Heart left ventricle (tissue), 16 donors: ENCODE results near the gene CYP4F3. TPM values are rescaled to one million over a fixed set of nuclear protein-coding genes. Genes with fewer than 3 reads are reported as not detected.
"Not testable (repeated sequence)": the region's sequence is repeated elsewhere in the genome, so short reads cannot be mapped to it uniquely, and the experiment has no call there.

Source experiments
- ATAC-seq, 4 donors: fragments of 200-7000 bp; cut with Tn5 transposase; one replicate each; pipeline ENCODE4 v1.9.1; 2020 to 2022; ENCODE audit warnings: moderate library complexity in 4 of 4, mild to moderate bottlenecking in 3 of 4, moderate number of reproducible peaks in 1 of 4
- DNase-seq, 5 donors: peaks; one replicate each; pipeline ENCODE4 v3.0.0-alpha.2; 2020
- H3K27ac ChIP-seq, 12 donors: fragments of 200-600 bp; sonication (generic) in 4 of 12; one replicate each; pipeline versions ENCODE4 v1.5.0 to v1.8.0; 2016 to 2022; ENCODE audit warnings: mild to moderate bottlenecking in 2 of 12
- H3K27me3 ChIP-seq, 9 donors: fragments of 200-600 bp; sonication (generic) in 2 of 9; one replicate each; pipeline versions ENCODE4 v1.5.1 to v1.8.0; 2016 to 2022; ENCODE audit warnings: mild to moderate bottlenecking in 3 of 9
- H3K36me3 ChIP-seq, 9 donors: fragments of 200-600 bp; sonication (generic) in 2 of 9; one replicate each; pipeline versions ENCODE4 v1.5.0 to v1.8.0; 2018 to 2022; ENCODE audit warnings: mild to moderate bottlenecking in 2 of 9
- H3K4me1 ChIP-seq, 12 donors: fragments of 200-600 bp; sonication (generic) in 4 of 12; one replicate each; pipeline versions ENCODE4 v1.5.0 to v1.8.0; 2016 to 2022; ENCODE audit warnings: mild to moderate bottlenecking in 3 of 12
- H3K4me3 ChIP-seq, 12 donors: fragments of 200-600 bp; sonication (generic) in 4 of 12; one replicate each; pipeline versions ENCODE4 v1.5.0 to v1.8.0; 2017 to 2022; ENCODE audit warnings: mild to moderate bottlenecking in 9 of 12, moderate library complexity in 4 of 12
- H3K9me3 ChIP-seq, 12 donors: fragments of 200-600 bp; sonication (generic) in 4 of 12; one replicate each; pipeline versions ENCODE4 v1.5.0 to v1.8.0; 2016 to 2022; ENCODE audit warnings: mild to moderate bottlenecking in 1 of 12
- CTCF ChIP-seq, 12 donors: fragments of 200-600 bp; sonication (generic) in 4 of 12; IDR thresholded peaks; one replicate each; pipeline versions ENCODE4 v1.5.0 to v1.8.0; 2018 to 2022; ENCODE audit warnings: antibody characterized with exemption in 12 of 12, mild to moderate bottlenecking in 5 of 12
- POLR2A ChIP-seq, 2 donors: fragments of 450-650 bp; IDR thresholded peaks; one replicate each; pipeline ENCODE4 v1.6.1; 2017; ENCODE audit warnings: antibody characterized with exemption in 2 of 2, mild to moderate bottlenecking in 2 of 2, moderate library complexity in 2 of 2
- WGBS, 4 donors: extraction: QIAGEN DNeasy Blood & Tissue Kit in 2 of 4; methylation state at CpG; one replicate each; pipeline versions ENCODE4 v1.1.5 to v1.1.7; 2013 to 2018; 5-methylcytosine and 5-hydroxymethylcytosine counted together
- intact Hi-C, 10 donors: fragments of 100-400 bp; cut with DNase I; formaldehyde crosslinking; loops; one replicate each; pipeline versions ENCODE4 v1.11.1 to v1.14.2; 2022
- long read RNA-seq, 3 donors: library from polyadenylated mRNA; unstranded; transcript quantifications; one replicate each; pipeline ENCODE4 v2.0.0, GENCODE V29; 2020 to 2021
- polyA plus RNA-seq, 2 donors: library from polyadenylated mRNA; stranded (reverse); fragments of 200-250 nt; gene quantifications; one replicate each; pipeline ENCODE4 v1.2.3, GENCODE V29; 2013
- total RNA-seq, 9 donors: library from RNA; depleted of rRNA in 2 of 9; stranded (reverse); fragments of >200 nt in 2 of 9; fragmentation: NEBNext Ultra II Directional in 3 of 9; extraction: Animal tissue kit (Norgen Biotek cat#: 25700) in 3 of 9; gene quantifications; one replicate each; pipeline versions ENCODE4 v1.1.0 to v1.2.4, GENCODE V29; 2016 to 2023
- donor health status: ischemic (EF 13 %, LVEDD 7.1; RV severe dilation, severe dysfunction).
- donor health status: healthy with polysubstance abuse.
- donor health status: DM: no; HTN: yes; CAD: no.
- donor health status: DM: no; HTN: no; CAD: no.
- donor health status: ischemic (EF 25% LVEDD 6.9; RV normal size, moderate dysfunction).
- donor health status: ischemic (EF 25% LVEDD 5.7; RV mildly dilated, moderate dysfunction).
- donor health status: healthy.
- donor health status: DM: yes; HTN: yes; CAD: no.
- donor health status: ischemic (EF 35%, LVEDD 5.7; RV mildly dilated, moderate dysfunction).
- donor health status: nonischemic (EF 11% LVEDD 7.7; RV severe dilation, severe dysfunction).
- donor health status: DM: yes; HTN: yes; CAD: no.
- donor health status: PGD.
- donor health status: ischemic (EF 29% LVEDD 5.4; RV normal size, mild dysfunction).
- donor health status: nonischemic (EF 23%, LVEDD 6.1; RV moderate dilation, normal function).

CYP4F3 gene
- total RNA-seq (1 to 10 TPM in 2 of 9 donors, under 1 TPM in 4, not detected in 3; 0.12 to 1.9 (median 0.30) TPM), polyA plus RNA-seq (under 1 TPM in 1 of 2 donors, not detected in 1; 0.04 TPM)
- long read RNA-seq, donor 1, result 0 reads
- long read RNA-seq, donor 2, result 0 reads
- long read RNA-seq, donor 3, result 0 reads

GRCh38 chr19:15640294-15640903 is at the start of gene CYP4F3:
Gene CYP4F3 (plus strand): TSS chr19:15640897. CDS start chr19:15641416, 519 bp downstream.
- WGBS, 4 donors, result 51 to 62% (median 55%) methylated on average over 3 to 6 of the region's 6 CpGs
- TF ChIP-seq POLR2A (IDR thresholded peaks at IDR 0.05), result no peak
- no peak for TF ChIP-seq CTCF (IDR thresholded peaks at IDR 0.05)
- intact Hi-C loops, result no loop called here
- Histone ChIP-seq H3K4me3 (no peak within 1 kb of the TSS), H3K9me3 (no peaks in the 10 kb centered on the region), H3K27me3 (peaks cover 0 to 8% (median 0%) of the 10 kb centered on the region in 9 donors), H3K36me3 (no peaks in the 10 kb centered on the region), H3K4me1 (peaks cover 0 to 12% (median 0%) of the 10 kb centered on the region in 12 donors), H3K27ac (no peak within 1 kb of the TSS)
- DNase-seq (peak; percentile 55 to 78 (median 62)), ATAC-seq (peak; percentile 69 to 84 (median 76))

GRCh38 chr19:15591796-15592195 is 48.9 kb upstream of the CYP4F3 start:
- no peaks in the 10 kb centered on the region for H3K36me3 ChIP-seq
- ATAC-seq (no peak), DNase-seq (no peak)
- intact Hi-C loops, result no loop called here
- peaks cover 0 to 21% (median 2%) of the 10 kb centered on the region in 9 donors for H3K27me3 ChIP-seq
- H3K4me1 ChIP-seq, result no peaks in the 10 kb centered on the region
- WGBS, 4 donors, result 55 to 73% (median 65%) methylated on average over 4 of the region's 4 CpGs
- H3K9me3 ChIP-seq, result peaks cover 0 to 8% (median 0%) of the 10 kb centered on the region in 12 donors
- no peak overlapping the region for H3K4me3 ChIP-seq
- TF ChIP-seq POLR2A (IDR thresholded peaks at IDR 0.05), result no peak
- TF ChIP-seq CTCF (IDR thresholded peaks at IDR 0.05), result no peak
- H3K27ac ChIP-seq, result no peak overlapping the region

GRCh38 chr19:15592506-15592905 is 48.2 kb upstream of the CYP4F3 start:
- 18 to 34% (median 29%) methylated on average over 5 of the region's 5 CpGs for WGBS, 4 donors
- H3K4me1 ChIP-seq, H3K4me3 ChIP-seq, H3K27ac ChIP-seq, intact Hi-C loops, DNase-seq, ATAC-seq, H3K36me3 ChIP-seq: not testable (repeated sequence)
- Histone ChIP-seq H3K27me3 (peaks cover 0 to 17% (median 0%) of the 10 kb centered on the region in 9 donors), H3K9me3 (peaks cover 0 to 10% (median 0%) of the 10 kb centered on the region in 12 donors)

- peak in 2 of 4 donors; percentile 20 to 50 for ATAC-seq
Measured at GRCh38 chr19:15593766-15594165, 46.9 kb upstream of the CYP4F3 start.

GRCh38 chr19:15595069-15595468 is 45.6 kb upstream of the CYP4F3 start:
- no peak for DNase-seq
- peaks cover 0 to 10% (median 0%) of the 10 kb centered on the region in 12 donors for H3K9me3 ChIP-seq
- H3K4me1 ChIP-seq, result no peaks in the 10 kb centered on the region
- intact Hi-C loops, result no loop called here
- H3K36me3 ChIP-seq, result no peaks in the 10 kb centered on the region
- no peak overlapping the region for H3K4me3 ChIP-seq
- no peak for TF ChIP-seq POLR2A (IDR thresholded peaks at IDR 0.05)
- TF ChIP-seq CTCF (IDR thresholded peaks at IDR 0.05), result no peak
- ATAC-seq, result no peak
- 26 to 47% (median 38%) methylated on average over 6 of the region's 6 CpGs for WGBS, 4 donors
- H3K27me3 ChIP-seq, result peaks cover 0 to 17% (median 0%) of the 10 kb centered on the region in 9 donors
- H3K27ac ChIP-seq, result no peak overlapping the region

More at GRCh38 chr19:15593766-15594165, 46.9 kb upstream of the CYP4F3 start:
- H3K4me3 ChIP-seq, intact Hi-C loops, DNase-seq, H3K36me3 ChIP-seq, H3K4me1 ChIP-seq, H3K27ac ChIP-seq: not testable (repeated sequence)
- peaks cover 0 to 10% (median 0%) of the 10 kb centered on the region in 12 donors for H3K9me3 ChIP-seq
- peaks cover 0 to 17% (median 0%) of the 10 kb centered on the region in 9 donors for H3K27me3 ChIP-seq
- WGBS, 4 donors, result 36 to 64% (median 43%) methylated on average over 4 of the region's 4 CpGs

GRCh38 chr19:15607978-15608925 is 32.4 kb upstream of the CYP4F3 start:
- H3K9me3 ChIP-seq, H3K4me3 ChIP-seq, H3K27ac ChIP-seq, intact Hi-C loops, H3K27me3 ChIP-seq, H3K4me1 ChIP-seq, H3K36me3 ChIP-seq, ATAC-seq, DNase-seq: not testable (repeated sequence)
- 87 to 92% (median 89%) methylated on average over 13 to 27 of the region's 27 CpGs for WGBS, 4 donors
